B cell (primary cell): Measurements from ENCODE around the gene DAO. TPM values are rescaled to one million over a fixed set of nuclear protein-coding genes. Genes with fewer than 3 reads are reported as not detected.

Source experiments
- ATAC-seq: fragments of 200-7000 bp; cut with Tn5 transposase; one replicate; pipeline ENCODE4 v1.10.0; 2021; ENCODE audit warnings: low read depth, mild to moderate bottlenecking, moderate number of reproducible peaks, moderate library complexity
- CTCF ChIA-PET: fragments of 350-600 bp; sonication (Branson Sonifier 250); formaldehyde crosslinking; loops from one replicate; lab custom pipeline; 2021; ENCODE audit warnings: antibody characterized with exemption, inconsistent platforms; lab: Charles Lee
- POLR2A ChIA-PET: fragments of 350-600 bp; sonication (Branson Sonifier 250); formaldehyde crosslinking; loops from one replicate; lab custom pipeline; 2021; ENCODE audit warnings: antibody characterized with exemption; lab: Charles Lee
- DNase-seq: peaks from one replicate; pipeline ENCODE4 v3.0.0; 2013
- H2AFZ ChIP-seq: 2 replicates; pipeline ENCODE4 v1.6.1; 2012; ENCODE audit warnings: mild to moderate bottlenecking, low read depth, low read length; ENCODE audit not compliant: insufficient read depth, poor library complexity, severe bottlenecking
- H3K27ac ChIP-seq, 2 donors: 1 replicate in 1 of 2; 2 replicates in 1 of 2; pipeline ENCODE4 v1.5.1; 2012 to 2013; ENCODE audit warnings: low read length in 2 of 2, mild to moderate bottlenecking in 2 of 2, moderate library complexity in 1 of 2
- H3K27me3 ChIP-seq, 4 experiments: fragments of 200-600 bp in 1 of 4; sonication (generic) in 1 of 4; replicated peaks in 1 of 4; 1 replicate in 2 of 4; 2 replicates in 2 of 4; pipeline versions ENCODE4 v1.6.1 to v1.7.0; 2013 to 2016; ENCODE audit warnings: low read length in 3 of 4, mild to moderate bottlenecking in 2 of 4, mixed read lengths in 1 of 4, moderate library complexity in 1 of 4; ENCODE audit not compliant: insufficient read depth in 4 of 4, control insufficient read depth in 3 of 4; ENCODE audit errors: control extremely low read depth in 1 of 4
- H3K36me3 ChIP-seq, 2 experiments: replicated peaks in 1 of 2; 1 replicate in 1 of 2; 2 replicates in 1 of 2; pipeline versions ENCODE4 v1.6.1 to v1.7.1; 2013; ENCODE audit warnings: low read length in 1 of 2; ENCODE audit not compliant: insufficient read depth in 2 of 2, control insufficient read depth in 1 of 2; ENCODE audit errors: control extremely low read depth in 1 of 2, extremely low read depth in 1 of 2
- H3K4me1 ChIP-seq, 2 donors: fragments of 200-600 bp in 1 of 2; sonication (generic) in 1 of 2; 1 replicate in 1 of 2; 2 replicates in 1 of 2; pipeline versions ENCODE4 v1.5.1 to v1.6.1; 2013 to 2017; ENCODE audit warnings: low read length in 2 of 2; ENCODE audit not compliant: control insufficient read depth in 2 of 2, insufficient read depth in 2 of 2
- H3K4me2 ChIP-seq: replicated peaks from 2 replicates; pipeline ENCODE3; 2012; ENCODE audit warnings: mild to moderate bottlenecking, low read depth, low read length; ENCODE audit not compliant: poor library complexity, severe bottlenecking
- H3K4me3 ChIP-seq, 5 experiments: fragments of 200-600 bp in 1 of 5; sonication (generic) in 1 of 5; 1 replicate in 3 of 5; 2 replicates in 2 of 5; pipeline versions ENCODE4 v1.5.1 to v1.7.0; 2011 to 2016; ENCODE audit warnings: low read length in 4 of 5, mild to moderate bottlenecking in 4 of 5, low read depth in 2 of 5, control low read depth in 1 of 5, moderate library complexity in 1 of 5; ENCODE audit not compliant: insufficient read depth in 1 of 5; ENCODE audit errors: control extremely low read depth in 1 of 5, extremely low read depth in 1 of 5
- H3K79me2 ChIP-seq: fragments of 200-600 bp; sonication (generic); one replicate; pipeline ENCODE4 v1.6.0; 2016; ENCODE audit warnings: low read length; ENCODE audit not compliant: control insufficient read depth, insufficient read depth
- H3K9ac ChIP-seq: fragments of 200-600 bp; sonication (generic); 2 replicates; pipeline ENCODE4 v1.6.1; 2017; ENCODE audit warnings: mild to moderate bottlenecking, low read length, moderate library complexity
- H3K9me3 ChIP-seq, 3 donors: one replicate each; pipeline versions ENCODE4 v1.6.1 to v1.7.1; 2013; ENCODE audit warnings: low read length in 2 of 3; ENCODE audit not compliant: control insufficient read depth in 2 of 3, insufficient read depth in 1 of 3; ENCODE audit errors: control extremely low read depth in 1 of 3
- H4K20me1 ChIP-seq: 2 replicates; pipeline ENCODE4 v1.6.0; 2012; ENCODE audit warnings: mild to moderate bottlenecking, low read length; ENCODE audit not compliant: insufficient read depth, control insufficient read depth, poor library complexity, severe bottlenecking
- H3K27ac Mint-ChIP-seq: one replicate; pipeline ENCODE4 v1.8.0; 2021; ENCODE audit warnings: mixed read lengths
- H3K27me3 Mint-ChIP-seq: one replicate; pipeline ENCODE4 v1.8.0; 2021; ENCODE audit warnings: mixed read lengths
- H3K4me1 Mint-ChIP-seq: one replicate; pipeline ENCODE4 v1.8.0; 2021; ENCODE audit warnings: mixed read lengths
- H3K4me3 Mint-ChIP-seq: one replicate; pipeline ENCODE4 v1.8.0; 2021; ENCODE audit warnings: mixed read lengths
- H3K9me3 Mint-ChIP-seq: one replicate; pipeline ENCODE4 v1.8.0; 2022; ENCODE audit warnings: mixed read lengths; ENCODE audit not compliant: insufficient read depth
- CTCF ChIP-seq: fragments of 200-600 bp; IDR thresholded peaks from one replicate; pipeline ENCODE4 v1.8.0; 2022; ENCODE audit warnings: antibody characterized with exemption, mild to moderate bottlenecking
- EZH2 ChIP-seq: IDR thresholded peaks from 2 replicates; pipeline ENCODE4 v1.6.1; 2012; ENCODE audit warnings: borderline replicate concordance, low read depth, mild to moderate bottlenecking, moderate library complexity, low read length; ENCODE audit not compliant: insufficient read depth, poor library complexity, severe bottlenecking
- WGBS: methylation state at CpG from one replicate; pipeline ENCODE4 v1.1.5; 2013; ENCODE audit warnings: missing lambda C conversion rate; ENCODE audit not compliant: insufficient coverage; 5-methylcytosine and 5-hydroxymethylcytosine counted together
- intact Hi-C: fragments of 100-400 bp; cut with micrococcal nuclease; formaldehyde crosslinking; loops from one replicate; pipeline ENCODE4 v1.10.0; 2022
- polyA plus RNA-seq: library from polyadenylated mRNA; depleted of rRNA; stranded (reverse); fragments of >200 nt; gene quantifications from 2 replicates; pipeline ENCODE4 v1.2.3, GENCODE V29; 2012
- total RNA-seq, 2 donors: library from RNA; stranded (reverse); fragments of 120-200 nt in 1 of 2; gene quantifications; 1 replicate in 1 of 2; 2 replicates in 1 of 2; pipeline versions ENCODE4 v1.2.3 to v1.2.4, GENCODE V29; 2013 to 2022

The DAO gene
- total and polyA plus RNA-seq, 2 donors (not counting 1 experiment from before 2014, with no cell fraction given): not detected

GRCh38 chr12:108837680-108838079 lies 42.2 kb upstream of the DAO start:
- Histone ChIP-seq H3K4me3 (no peak overlapping the region), H3K9me3 (no peaks in the 10 kb centered on the region), H3K36me3 (peaks cover 0 to 19% of the 10 kb centered on the region in 2 experiments), H2AFZ (no peak overlapping the region), H3K4me1 (peaks cover 9 to 10% of the 10 kb centered on the region in 2 donors), H4K20me1 (peaks cover 3% of the 10 kb centered on the region), H3K27ac (no peak overlapping the region), H3K9ac (no peak overlapping the region), H3K79me2 (peaks cover 8% of the 10 kb centered on the region), H3K4me2 (no peak overlapping the region), H3K27me3 (no peaks in the 10 kb centered on the region)
- H3K27ac Mint-ChIP-seq: no peak overlapping the region
- no peak for ATAC-seq
- intact Hi-C loops: no loop called here
- DNase-seq: no peak
- no peak overlapping the region for H3K4me3 Mint-ChIP-seq
- TF ChIP-seq CTCF (no peak), EZH2 (no peak)
- ChIA-PET CTCF (interaction anchor here (0.7 to 1.3 kb wide), 3 partner anchors 12 to 113 kb away, joined by 3 to 4 read pairs (median 4); no protein-coding TSS in a partner anchor), POLR2A (interaction anchor here (1.2 kb wide), 1 partner anchor 20 kb away, joined by 4 read pairs; the partner anchor contains the start of gene SSH1)
- no peaks in the 10 kb centered on the region for H3K27me3 Mint-ChIP-seq
- H3K9me3 Mint-ChIP-seq: no peaks in the 10 kb centered on the region
- peaks cover 13% of the 10 kb centered on the region for H3K4me1 Mint-ChIP-seq
- WGBS: 100% methylated on average over 2 of the region's 7 CpGs

- peaks cover 0 to 20% of the 10 kb centered on the region in 2 experiments for H3K36me3 ChIP-seq
- Mint-ChIP-seq H3K4me1 (peaks cover 13% of the 10 kb centered on the region), H3K4me3 (peak overlapping the region; percentile 42), H3K27me3 (no peaks in the 10 kb centered on the region), H3K9me3 (no peaks in the 10 kb centered on the region), H3K27ac (peak overlapping the region; percentile 37)
- intact Hi-C loops: no loop called here
- H3K9me3 ChIP-seq: no peaks in the 10 kb centered on the region
- peaks cover 13% of the 10 kb centered on the region for H3K79me2 ChIP-seq
- no peak overlapping the region for H3K4me3 ChIP-seq
- no peak overlapping the region for H3K27ac ChIP-seq
- ChIA-PET CTCF (interaction anchor here (0.7 to 1.3 kb wide), 3 partner anchors 12 to 112 kb away, joined by 3 to 4 read pairs (median 4); no protein-coding TSS in a partner anchor), POLR2A (interaction anchor here (0.5 to 1.2 kb wide), 2 partner anchors 19 to 22 kb away, joined by 3 to 4 read pairs; partner anchors contain the start of gene SSH1)
- peaks cover 9 to 10% of the 10 kb centered on the region in 2 donors for H3K4me1 ChIP-seq
- peaks cover 3% of the 10 kb centered on the region for H4K20me1 ChIP-seq
- WGBS: 14% methylated on average over 10 of the region's 14 CpGs
- ATAC-seq (peak; percentile 90), DNase-seq (no peak)
- H3K9ac ChIP-seq: peak overlapping the region; percentile 15
- no peaks in the 10 kb centered on the region for H3K27me3 ChIP-seq
- no peak overlapping the region for H2AFZ ChIP-seq
- H3K4me2 ChIP-seq: peak overlapping the region; percentile 56
- no peak for TF ChIP-seq CTCF
Observed at GRCh38 chr12:108838194-108839017, 41.5 kb upstream of the DAO start.
